GM23338 (cell line): ENCODE results near the gene DLG5. TPM values are rescaled to one million over a fixed set of nuclear protein-coding genes. Genes with fewer than 3 reads are reported as not detected.

ENCODE experiments used
- ATAC-seq: fragments of 200-7000 bp; cut with Tn5 transposase; 3 replicates; pipeline ENCODE4 v1.9.1; 2020
- DNase-seq: peaks from one replicate; pipeline ENCODE4 v3.0.0-alpha.2; 2015; ENCODE audit warnings: low spot score
- H2AFZ ChIP-seq: fragments of 200-600 bp; sonication (generic); 2 replicates; pipeline ENCODE4 v1.8.0; 2016; ENCODE audit warnings: antibody characterized with exemption, mild to moderate bottlenecking, moderate library complexity
- H3F3A ChIP-seq: fragments of 200-600 bp; sonication (generic); replicated peaks from 2 replicates; pipeline ENCODE4 v1.8.0; 2017; ENCODE audit warnings: antibody characterized with exemption, mixed run types, low read depth
- H3K27ac ChIP-seq: fragments of 200-600 bp; sonication (generic); 2 replicates; pipeline ENCODE4 v1.6.1; 2016; ENCODE audit warnings: low read depth
- H3K27me3 ChIP-seq: fragments of 200-600 bp; sonication (generic); 2 replicates; pipeline ENCODE4 v1.8.0; 2016; ENCODE audit warnings: mild to moderate bottlenecking, mixed run types, moderate library complexity; ENCODE audit not compliant: insufficient read depth
- H3K36me3 ChIP-seq: fragments of 200-600 bp; sonication (generic); 2 replicates; pipeline ENCODE4 v1.8.0; 2016; ENCODE audit warnings: mild to moderate bottlenecking; ENCODE audit not compliant: insufficient read depth
- H3K4me1 ChIP-seq: fragments of 200-600 bp; sonication (generic); 2 replicates; pipeline ENCODE4 v1.8.0; 2016; ENCODE audit warnings: mild to moderate bottlenecking, moderate library complexity; ENCODE audit not compliant: insufficient read depth
- H3K4me2 ChIP-seq: fragments of 200-600 bp; sonication (generic); 2 replicates; pipeline ENCODE4 v1.7.1; 2017; ENCODE audit warnings: mixed run types
- H3K4me3 ChIP-seq: fragments of 200-600 bp; sonication (generic); 2 replicates; pipeline ENCODE4 v1.6.1; 2016; ENCODE audit warnings: mixed run types
- H3K79me2 ChIP-seq: fragments of 200-600 bp; sonication (generic); replicated peaks from 2 replicates; pipeline ENCODE4 v1.8.0; 2017; ENCODE audit warnings: mild to moderate bottlenecking; ENCODE audit not compliant: insufficient read depth
- H3K9me2 ChIP-seq: fragments of 200-600 bp; sonication (generic); 2 replicates; pipeline ENCODE4 v1.8.0; 2017; ENCODE audit not compliant: insufficient read depth
- H4K20me1 ChIP-seq: fragments of 200-600 bp; sonication (generic); replicated peaks from 2 replicates; pipeline ENCODE4 v1.8.0; 2017; ENCODE audit warnings: mild to moderate bottlenecking; ENCODE audit not compliant: insufficient read depth
- H3K27ac Mint-ChIP-seq: 2 replicates; pipeline ENCODE4 v1.8.0; 2020; ENCODE audit warnings: inconsistent platforms, mild to moderate bottlenecking, moderate library complexity, mixed read lengths
- H3K27me3 Mint-ChIP-seq: 3 replicates; pipeline ENCODE4 v1.8.0; 2022; ENCODE audit warnings: low read depth, mild to moderate bottlenecking, moderate library complexity, mixed read lengths, inconsistent platforms; ENCODE audit not compliant: insufficient read depth, poor library complexity
- H3K36me3 Mint-ChIP-seq: 3 replicates; pipeline ENCODE4 v1.8.0; 2021; ENCODE audit warnings: low read depth, mild to moderate bottlenecking, inconsistent platforms, moderate library complexity, mixed read lengths
- H3K4me1 Mint-ChIP-seq: 3 replicates; pipeline ENCODE4 v1.8.0; 2020; ENCODE audit warnings: mild to moderate bottlenecking, inconsistent platforms, mixed read lengths
- H3K4me3 Mint-ChIP-seq: 3 replicates; pipeline ENCODE4 v1.8.0; 2021; ENCODE audit warnings: moderate library complexity, mild to moderate bottlenecking, inconsistent platforms, mixed read lengths
- H3K9me3 Mint-ChIP-seq: 3 replicates; pipeline ENCODE4 v1.8.0; 2020; ENCODE audit warnings: moderate library complexity, mild to moderate bottlenecking, inconsistent platforms, mixed read lengths
- CREB1 ChIP-seq: fragments of 250-450 bp; sonication (Bioruptor Pico); IDR thresholded peaks from 2 replicates; pipeline ENCODE4 v1.5.0; 2020; ENCODE audit warnings: low read depth, mild to moderate bottlenecking, moderate library complexity
- ETS1 ChIP-seq: IDR thresholded peaks from 2 replicates; pipeline ENCODE4 v1.6.1; 2016; ENCODE audit warnings: antibody characterized with exemption
- EZH2 ChIP-seq: fragments of 200-600 bp; sonication (generic); IDR thresholded peaks from one replicate; pipeline ENCODE4 v1.8.0; 2017; ENCODE audit warnings: antibody characterized with exemption, mild to moderate bottlenecking, low read depth; ENCODE audit not compliant: unreplicated experiment
- JUNB ChIP-seq: IDR thresholded peaks from one replicate; pipeline ENCODE4 v1.6.1; 2016; ENCODE audit warnings: antibody characterized with exemption; ENCODE audit not compliant: unreplicated experiment
- NANOG ChIP-seq: IDR thresholded peaks from 2 replicates; pipeline ENCODE4 v1.6.1; 2016; ENCODE audit warnings: antibody characterized with exemption, borderline replicate concordance
- POLR2AphosphoS5 ChIP-seq: IDR thresholded peaks from 2 replicates; pipeline ENCODE4 v1.6.1; 2016; ENCODE audit warnings: antibody characterized with exemption, low read depth
- REST ChIP-seq: IDR thresholded peaks from one replicate; pipeline ENCODE4 v1.6.1; 2018; ENCODE audit warnings: antibody characterized with exemption; ENCODE audit not compliant: unreplicated experiment
- STAT1 ChIP-seq: IDR thresholded peaks from one replicate; pipeline ENCODE4 v1.6.1; 2016; ENCODE audit warnings: antibody characterized with exemption; ENCODE audit not compliant: unreplicated experiment
- ZNF114 ChIP-seq: fragments of 250-450 bp; sonication (Bioruptor Pico); IDR thresholded peaks from 2 replicates; pipeline ENCODE4 v1.5.0; 2020; ENCODE audit warnings: mild to moderate bottlenecking, moderate library complexity
- ZNF331 ChIP-seq: fragments of 250-450 bp; sonication (Bioruptor Pico); IDR thresholded peaks from 2 replicates; pipeline ENCODE4 v1.5.0; 2020; ENCODE audit warnings: low read depth, mild to moderate bottlenecking, moderate library complexity
- ZNF462 ChIP-seq: fragments of 250-450 bp; sonication (Bioruptor Pico); IDR thresholded peaks from 2 replicates; pipeline ENCODE4 v1.5.0; 2020; ENCODE audit warnings: mild to moderate bottlenecking, moderate library complexity
- polyA plus RNA-seq: library from polyadenylated mRNA; unstranded; fragments of >200 nt; fragmentation: Nextera tagmentation; extraction: Ambion mirVana; gene quantifications from 2 replicates; pipeline ENCODE4 v1.2.1, GENCODE V29; 2016
- total RNA-seq: library from RNA; depleted of rRNA; stranded (reverse); fragments of >200 nt; shearing (Covaris generic); gene quantifications from 2 replicates; pipeline ENCODE4 v1.2.3, GENCODE V29; 2014

The DLG5 gene
- total and polyA plus RNA-seq, 2 experiments from 2014 or later, result 7.4 to 66.6 TPM

GRCh38 chr10:77818378-77818777, 108.2 kb downstream of the DLG5 start:
- H3K4me1 Mint-ChIP-seq, result no peaks in the 10 kb centered on the region; the same call in 2 of the 3 replicates
- H3K36me3 ChIP-seq, result no peaks in the 10 kb centered on the region
- TF ChIP-seq ZNF331 (CRISPR knock-in tag), result no peak
- TF ChIP-seq STAT1, result no peak
- no peak for TF ChIP-seq ETS1
- TF ChIP-seq EZH2, result no peak
- TF ChIP-seq REST, result no peak
- no peak for TF ChIP-seq POLR2AphosphoS5
- no peak for TF ChIP-seq NANOG
- TF ChIP-seq CREB1 (CRISPR knock-in tag), result no peak
- no peak for TF ChIP-seq ZNF114 (CRISPR knock-in tag)
- TF ChIP-seq JUNB, result no peak
- TF ChIP-seq ZNF462 (CRISPR knock-in tag), result no peak

More at GRCh38 chr10:77818378-77818777, 108.2 kb downstream of the DLG5 start:
- H3K27me3 Mint-ChIP-seq, result peaks cover 7% of the 10 kb centered on the region
- Histone ChIP-seq H3K4me3 (no peak overlapping the region), H3K4me1 (no peaks in the 10 kb centered on the region), H3K79me2 (no peaks in the 10 kb centered on the region), H4K20me1 (no peaks in the 10 kb centered on the region), H3K4me2 (no peak overlapping the region), H3F3A (no peaks in the 10 kb centered on the region), H3K27me3 (no peaks in the 10 kb centered on the region), H3K9me2 (no peaks in the 10 kb centered on the region), H2AFZ (no peak overlapping the region), H3K27ac (no peak overlapping the region)
- peaks cover 61% of the 10 kb centered on the region for H3K36me3 Mint-ChIP-seq
- DNase-seq, result no peak
- ATAC-seq, result no peak
- H3K9me3 Mint-ChIP-seq, result no peaks in the 10 kb centered on the region; the same call in 2 of the 3 replicates
- no peak overlapping the region for H3K27ac Mint-ChIP-seq
- no peak overlapping the region for H3K4me3 Mint-ChIP-seq
